Activated CD4-positive, alpha-beta T cell treated with anti-CD3 and anti-CD28 coated beads, Interleukin-2, amount 50 U/mL, for 48 hours (primary cell): ENCODE results near the gene IDUA.
A peak's percentile ranks its signal among the peaks of the same experiment; 100 is the strongest.
"Not testable (repeated sequence)": the region's sequence is repeated elsewhere in the genome, so short reads cannot be mapped to it uniquely, and the experiment has no call there.

ENCODE experiments used
- DNase-seq, 2 experiments: peaks; one replicate each; pipeline ENCODE4 v3.0.0-alpha.2; 2020

Gene IDUA

DNA sequence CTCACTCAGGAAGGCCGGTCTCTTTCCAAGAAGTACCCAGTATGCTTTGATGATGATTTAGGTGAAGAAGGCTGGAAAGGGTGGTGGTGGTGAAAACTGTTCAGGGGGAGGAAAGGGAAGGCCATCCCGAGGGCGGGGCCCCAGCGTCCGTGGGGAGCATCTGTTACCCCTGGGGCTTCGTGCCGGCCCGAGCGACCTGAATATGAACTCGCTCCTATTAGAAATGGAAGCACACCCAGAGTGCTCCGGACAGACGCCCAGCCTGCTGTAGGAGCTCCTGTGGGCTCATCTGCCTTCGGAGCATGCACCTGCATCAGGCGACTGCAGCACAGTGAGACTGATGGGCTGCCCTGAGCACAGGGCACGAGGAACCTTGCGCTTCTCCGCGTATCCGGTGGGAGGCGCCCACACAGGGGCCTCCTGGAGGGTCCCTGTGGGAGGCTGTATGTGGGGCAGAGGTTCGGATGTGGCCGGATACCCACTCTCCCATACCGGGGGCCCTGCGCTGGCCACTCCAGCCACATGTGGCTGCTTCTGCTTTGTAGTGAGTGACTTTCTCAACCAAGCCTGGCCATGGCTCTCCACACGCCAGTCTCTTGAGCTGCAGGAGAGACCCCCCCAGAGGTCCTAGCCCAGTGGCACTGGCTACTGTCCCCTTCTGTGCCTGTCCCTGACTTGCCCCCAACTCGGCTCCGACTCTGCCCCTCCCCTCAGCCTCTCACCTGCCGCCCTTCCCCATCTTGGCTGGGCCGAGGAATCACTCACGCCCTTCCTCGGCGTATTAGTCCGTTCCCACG, 61.3 kb downstream of the IDUA start:
- DNase-seq, result no peak

DNA sequence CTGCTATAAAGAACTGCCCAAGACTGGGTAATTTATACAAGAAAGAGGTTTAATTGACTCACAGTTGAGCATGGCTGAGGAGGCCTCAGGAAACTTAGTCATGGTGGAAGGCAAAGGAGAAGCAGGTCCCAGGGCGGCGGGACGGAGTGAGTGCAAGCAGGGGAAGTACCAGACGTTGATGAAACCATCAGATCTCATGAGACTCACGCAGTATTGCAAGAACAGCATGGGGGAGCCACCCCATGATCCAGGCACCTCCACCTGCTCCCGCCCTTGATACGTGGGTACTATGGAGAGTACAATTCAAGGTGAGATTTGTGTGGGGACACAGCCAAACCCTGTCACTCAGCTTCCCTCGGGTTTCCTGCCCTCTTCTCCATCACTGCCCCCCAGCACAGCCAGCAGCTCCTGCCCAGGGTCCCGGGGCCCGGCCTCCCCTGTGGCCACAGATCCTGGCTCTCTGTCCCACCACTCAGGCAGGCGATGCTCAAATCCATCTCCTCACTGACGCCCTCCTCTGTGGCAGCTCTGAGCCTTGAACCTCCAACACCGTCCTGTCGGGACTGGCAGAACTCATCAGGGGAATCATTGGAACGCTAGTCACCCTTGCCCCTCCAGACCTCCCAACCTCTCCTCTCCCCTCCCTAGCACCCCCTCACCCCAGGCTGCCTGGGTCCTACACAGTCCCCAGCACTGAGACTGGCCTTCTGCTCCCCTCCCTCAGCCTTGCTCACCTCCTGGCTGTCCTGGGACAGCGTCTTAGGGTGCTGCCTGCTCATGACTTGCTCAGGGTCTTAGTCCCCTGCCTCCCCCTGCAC, 62.1 kb downstream of the IDUA start:
- DNase-seq, result peak; percentile 32 to 45

DNA sequence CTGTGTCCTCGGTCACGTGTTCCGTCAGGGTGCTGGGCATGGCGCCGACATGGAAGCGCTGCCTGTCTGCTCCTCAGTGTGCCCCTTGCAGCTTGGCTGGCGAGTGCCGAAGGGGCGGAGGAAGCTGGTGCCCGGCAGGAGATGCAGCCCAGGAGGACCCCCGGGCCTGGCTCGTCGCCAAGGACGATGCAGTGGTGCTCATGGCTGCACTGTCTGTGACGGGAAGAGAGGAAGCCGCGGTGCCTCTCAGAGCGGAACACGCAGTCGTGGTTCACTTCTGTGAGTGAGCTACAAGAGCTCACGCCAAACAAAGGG, 62.7 kb downstream of the IDUA start:
- no peak for DNase-seq

DNA sequence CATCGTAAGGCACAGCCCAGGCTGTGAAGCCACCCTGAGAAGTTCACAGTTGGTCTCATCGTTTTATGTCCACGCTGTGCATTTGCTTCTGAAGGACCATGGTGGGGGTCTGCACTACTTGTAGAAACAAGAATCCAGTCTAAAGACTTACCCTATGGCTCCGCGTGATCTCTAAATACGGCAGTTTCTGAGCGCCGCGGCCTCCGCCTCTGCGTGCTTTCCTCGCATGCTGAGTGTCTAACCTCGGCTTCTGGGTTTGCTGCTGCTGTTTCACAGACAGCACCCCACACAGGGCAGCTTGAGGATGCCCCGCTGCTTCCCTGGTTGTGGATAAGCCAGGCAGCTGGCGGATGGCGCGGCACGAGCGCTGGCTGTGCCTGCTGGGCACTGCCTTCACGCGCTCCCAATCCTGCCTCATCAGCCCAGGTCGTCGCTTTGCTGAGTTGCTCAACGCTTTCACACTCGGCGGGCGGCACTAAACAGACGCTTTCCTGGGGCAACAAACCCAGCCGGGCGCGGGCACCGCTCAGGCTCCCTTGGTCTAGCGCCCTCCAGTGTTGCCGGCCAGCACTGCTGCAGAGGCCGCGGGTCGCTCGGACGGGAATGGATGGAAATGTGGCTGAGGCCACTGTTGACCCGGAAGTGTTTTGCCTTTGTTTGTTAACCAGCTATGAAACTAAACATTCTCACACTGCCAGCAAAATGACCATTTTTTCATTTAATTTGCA, 63.8 kb downstream of the IDUA start:
- DNase-seq, result no peak

DNA sequence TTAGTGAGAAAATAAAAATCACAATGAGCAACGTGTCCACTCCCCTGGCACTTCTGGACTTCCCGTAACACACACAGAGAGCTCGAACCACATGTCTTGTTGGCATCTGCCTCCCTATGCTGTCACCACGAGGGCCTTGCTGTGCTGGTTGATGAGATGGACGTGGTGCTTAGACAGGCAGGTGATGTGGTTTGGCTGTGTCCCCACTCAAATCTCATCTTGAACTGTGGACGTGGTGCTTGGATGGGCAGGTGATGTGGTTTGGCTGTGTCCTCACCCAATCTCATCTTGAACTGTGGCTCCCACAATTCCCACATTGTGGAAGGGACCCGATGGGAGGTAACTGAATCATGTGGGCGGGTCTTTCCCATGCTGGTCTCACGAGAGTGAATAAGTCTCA, 64.6 kb downstream of the IDUA start:
- DNase-seq, result no peak

DNA sequence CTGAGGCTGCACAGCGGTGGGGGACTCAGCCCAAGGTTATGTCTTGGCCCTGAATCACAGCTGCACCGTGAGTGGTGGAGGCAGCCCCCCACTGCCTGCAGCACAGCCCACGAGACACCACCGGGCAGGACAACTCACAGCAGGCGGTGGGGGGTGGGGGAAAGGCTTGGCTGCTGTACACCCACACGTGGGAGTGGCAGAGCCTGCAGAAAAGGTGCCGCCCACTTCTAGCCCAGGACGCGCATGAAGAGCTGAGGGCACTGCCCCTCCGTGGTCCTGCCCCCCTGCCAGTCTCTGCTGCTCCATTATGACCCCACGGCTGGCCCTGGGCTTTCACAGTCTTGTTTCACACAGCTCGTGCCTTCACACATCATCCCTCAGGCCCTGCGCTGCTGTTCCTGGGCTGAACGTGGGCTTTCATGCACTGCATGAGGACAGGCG, 65.4 kb downstream of the IDUA start:
- no peak for DNase-seq

DNA sequence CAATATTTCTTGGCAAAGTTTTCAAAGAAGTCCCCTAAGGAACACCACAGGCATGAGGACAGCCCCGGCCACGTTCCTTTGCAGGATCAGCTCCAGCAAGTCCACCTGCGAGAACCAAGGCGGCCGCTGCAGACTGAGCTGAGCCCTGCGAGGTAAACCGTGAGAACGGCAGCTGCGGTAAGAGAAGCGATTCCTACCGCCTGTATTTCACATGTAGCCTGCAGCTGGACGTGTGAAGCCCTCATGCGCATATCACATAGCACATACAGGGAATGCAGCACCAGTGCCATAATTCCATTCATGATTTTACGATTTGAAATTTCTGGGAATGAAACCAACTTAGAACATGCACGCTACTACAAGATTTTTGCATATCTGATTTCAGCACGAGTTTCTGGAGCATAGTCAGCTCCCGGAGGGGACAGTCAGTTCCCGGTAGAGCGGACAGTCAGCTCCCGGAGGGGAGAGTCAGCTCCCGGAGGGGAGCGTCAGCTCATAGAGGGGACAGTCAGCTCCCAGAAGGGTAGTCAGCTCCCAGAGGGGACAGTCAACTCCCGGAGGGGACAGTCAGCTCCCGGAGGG, 66.3 kb downstream of the IDUA start:
- DNase-seq, result no peak

DNA sequence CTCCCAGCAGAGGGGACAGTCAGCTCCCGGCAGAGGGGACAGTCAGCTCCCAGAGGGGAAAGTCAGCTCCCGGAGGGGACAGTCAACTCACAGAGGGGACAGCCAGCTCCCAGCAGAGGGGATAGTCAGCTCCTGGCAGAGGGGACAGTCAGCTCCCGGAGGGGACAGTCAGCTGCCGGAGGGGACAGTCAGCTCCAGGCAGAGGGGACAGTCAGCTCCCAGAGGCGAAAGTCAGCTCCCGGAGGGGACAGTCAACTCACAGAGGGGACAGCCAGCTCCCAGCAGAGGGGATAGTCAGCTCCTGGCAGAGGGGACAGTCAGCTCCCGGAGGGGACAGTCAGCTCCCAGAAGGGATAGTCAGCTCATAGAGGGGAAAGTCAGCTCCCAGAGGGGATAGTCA, 67.0 kb downstream of the IDUA start:
- not testable (repeated sequence) for DNase-seq
